ENCODE results near the gene INPP5D. TPM values are rescaled to one million over a fixed set of nuclear protein-coding genes. Genes with fewer than 3 reads are reported as not detected.
A peak's percentile ranks its signal among the peaks of the same experiment; 100 is the strongest.

Gene INPP5D
- total RNA-seq: 10 to 100 TPM in 2 of 4 donors, 1 to 10 TPM in 2; 6.5 to 18.7 (median 11.5) TPM

DNA sequence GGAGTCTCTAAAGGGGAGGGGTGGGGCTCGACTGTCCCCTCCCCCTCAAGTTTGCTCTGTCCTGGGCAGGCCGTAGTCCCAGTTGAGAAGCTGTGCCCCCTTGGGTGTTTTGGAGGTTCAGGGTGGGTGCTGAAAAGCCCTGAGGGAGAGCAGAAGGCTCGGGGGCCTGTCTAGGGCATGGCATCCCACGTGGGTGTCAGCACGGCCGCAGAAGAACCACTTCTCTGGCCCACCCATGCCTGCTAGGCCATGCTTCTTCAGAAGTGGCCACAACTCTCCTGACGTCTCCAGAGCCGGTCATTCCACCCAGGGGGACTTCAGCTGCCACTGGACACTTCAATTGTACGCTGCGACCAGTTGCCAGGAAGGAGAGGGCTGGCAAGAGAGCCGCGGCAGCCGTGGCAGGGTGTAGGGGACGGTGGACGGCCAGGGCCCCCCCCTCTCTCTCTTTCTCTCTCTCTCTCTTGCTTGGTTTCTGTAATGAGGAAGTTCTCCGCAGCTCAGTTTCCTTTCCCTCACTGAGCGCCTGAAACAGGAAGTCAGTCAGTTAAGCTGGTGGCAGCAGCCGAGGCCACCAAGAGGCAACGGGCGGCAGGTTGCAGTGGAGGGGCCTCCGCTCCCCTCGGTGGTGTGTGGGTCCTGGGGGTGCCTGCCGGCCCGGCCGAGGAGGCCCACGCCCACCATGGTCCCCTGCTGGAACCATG is at the start of gene INPP5D:
INPP5D (plus strand) TSS at position 546 of the 704 bp plus-strand sequence; CDS start at position 683, 137 bp downstream.
- peak; percentile 58 to 80 for DNase-seq (ENCODE audit: low spot score in 2 of 2)
- peak within 1 kb of the TSS; percentile 67 for H3K27ac ChIP-seq
- peak within 1 kb of the TSS; percentile 43 for H3K4me3 ChIP-seq
- no peaks in the 10 kb centered on the region for H3K9me3 ChIP-seq
- 89% methylated on average over 13 of the region's 26 CpGs for WGBS
- no peaks in the 10 kb centered on the region for H3K36me3 ChIP-seq
- H3K4me1 ChIP-seq: peaks cover 22% of the 10 kb centered on the region
- TF ChIP-seq, protein P1, sequence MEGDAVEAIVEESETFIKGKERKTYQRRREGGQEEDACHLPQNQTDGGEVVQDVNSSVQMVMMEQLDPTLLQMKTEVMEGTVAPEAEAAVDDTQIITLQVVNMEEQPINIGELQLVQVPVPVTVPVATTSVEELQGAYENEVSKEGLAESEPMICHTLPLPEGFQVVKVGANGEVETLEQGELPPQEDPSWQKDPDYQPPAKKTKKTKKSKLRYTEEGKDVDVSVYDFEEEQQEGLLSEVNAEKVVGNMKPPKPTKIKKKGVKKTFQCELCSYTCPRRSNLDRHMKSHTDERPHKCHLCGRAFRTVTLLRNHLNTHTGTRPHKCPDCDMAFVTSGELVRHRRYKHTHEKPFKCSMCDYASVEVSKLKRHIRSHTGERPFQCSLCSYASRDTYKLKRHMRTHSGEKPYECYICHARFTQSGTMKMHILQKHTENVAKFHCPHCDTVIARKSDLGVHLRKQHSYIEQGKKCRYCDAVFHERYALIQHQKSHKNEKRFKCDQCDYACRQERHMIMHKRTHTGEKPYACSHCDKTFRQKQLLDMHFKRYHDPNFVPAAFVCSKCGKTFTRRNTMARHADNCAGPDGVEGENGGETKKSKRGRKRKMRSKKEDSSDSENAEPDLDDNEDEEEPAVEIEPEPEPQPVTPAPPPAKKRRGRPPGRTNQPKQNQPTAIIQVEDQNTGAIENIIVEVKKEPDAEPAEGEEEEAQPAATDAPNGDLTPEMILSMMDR (IDR thresholded peaks at IDR 0.05): no peak
- TF ChIP-seq POLR2A (IDR thresholded peaks at IDR 0.05) (no peak), EP300 (IDR thresholded peaks at IDR 0.05) (no peak), POLR2AphosphoS5 (IDR thresholded peaks at IDR 0.05) (no peak)
- H3K27me3 ChIP-seq: no peaks in the 10 kb centered on the region

DNA sequence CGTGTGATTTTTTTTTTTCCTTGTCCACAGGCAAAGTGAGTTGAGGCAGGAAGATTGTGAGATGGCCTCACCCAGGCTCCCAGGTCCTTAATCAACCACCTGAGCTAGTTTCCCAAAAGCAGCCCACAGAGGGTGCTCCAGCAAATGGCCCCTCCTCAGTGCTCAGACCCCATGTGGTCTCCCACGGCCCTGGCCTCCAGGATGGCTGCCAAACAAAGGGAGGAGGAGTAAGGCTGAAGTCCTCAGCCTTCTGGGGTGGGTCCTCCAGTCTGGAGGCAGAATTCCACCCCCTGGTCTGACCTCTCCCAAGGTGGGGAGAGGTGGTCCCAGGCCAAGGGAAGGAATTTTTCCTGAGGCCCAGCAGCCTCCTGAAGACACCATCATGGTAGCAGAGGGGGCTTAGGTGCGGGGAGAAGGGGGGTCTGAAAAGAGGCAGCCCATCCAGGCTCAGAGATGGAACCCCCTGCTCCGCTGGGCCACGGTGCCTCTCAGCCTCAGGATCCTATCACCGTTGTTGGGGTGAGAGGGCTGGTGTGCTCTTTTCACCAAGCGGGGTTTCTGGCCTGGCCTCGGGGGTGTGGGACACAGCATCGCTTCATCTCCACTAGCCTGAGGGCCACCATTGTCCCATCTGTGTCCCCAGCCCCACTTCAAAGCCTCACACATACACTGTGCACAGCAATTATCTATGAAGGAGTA is 49.4 kb upstream of the INPP5D start:
- Histone ChIP-seq H3K27me3 (no peaks in the 10 kb centered on the region), H3K4me1 (no peaks in the 10 kb centered on the region), H3K27ac (no peak overlapping the region), H3K4me3 (no peak overlapping the region), H3K9me3 (no peaks in the 10 kb centered on the region), H3K36me3 (no peaks in the 10 kb centered on the region)
- 79% methylated on average over 2 of the region's 9 CpGs for WGBS
- no peak for TF ChIP-seq EP300 (IDR thresholded peaks at IDR 0.05)
- peak in 1 of 2 donors; percentile 63 for DNase-seq (ENCODE audit: low spot score in 2 of 2)

DNA sequence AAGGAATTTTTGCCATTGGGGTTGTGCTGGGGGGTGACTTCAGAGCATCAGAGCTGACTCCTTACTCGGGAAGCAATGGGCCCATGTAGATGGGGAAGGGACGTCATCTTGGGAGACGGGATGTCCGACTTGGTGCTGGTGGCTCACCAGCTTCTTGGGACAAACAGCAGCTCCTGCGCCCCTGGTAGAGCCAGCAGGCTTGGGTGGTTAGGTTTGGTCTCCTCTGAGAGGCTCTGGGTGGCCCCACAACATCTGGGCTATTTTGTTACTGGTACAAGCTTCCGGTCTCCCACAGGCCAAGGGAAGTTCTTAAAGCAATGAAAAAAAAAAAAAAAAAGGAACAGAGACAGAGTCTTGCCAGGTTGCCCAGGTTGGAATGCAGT is 48.9 kb upstream of the INPP5D start:
- 93% methylated on average over 6 of the region's 6 CpGs for WGBS

GRCh38 chr2:233011702-233012131 is 48.4 kb upstream of the INPP5D start:
- H3K27me3 ChIP-seq: no peaks in the 10 kb centered on the region
- DNase-seq (ENCODE audit: low spot score in 2 of 2): peak in 1 of 2 donors; percentile 37
- no peaks in the 10 kb centered on the region for H3K9me3 ChIP-seq
- TF ChIP-seq EP300 (IDR thresholded peaks at IDR 0.05): no peak
- TF ChIP-seq POLR2A (IDR thresholded peaks at IDR 0.05): no peak
- no peak for TF ChIP-seq POLR2AphosphoS5 (IDR thresholded peaks at IDR 0.05)
- TF ChIP-seq, protein P1 (IDR thresholded peaks at IDR 0.05): no peak
- no peak overlapping the region for H3K27ac ChIP-seq
- WGBS: 92% methylated on average over 1 of the region's 1 CpG
- H3K36me3 ChIP-seq: no peaks in the 10 kb centered on the region
- no peak overlapping the region for H3K4me3 ChIP-seq
- H3K4me1 ChIP-seq: no peaks in the 10 kb centered on the region

More for the DNA sequence above, 48.9 kb upstream of the INPP5D start:
- Histone ChIP-seq H3K36me3 (no peaks in the 10 kb centered on the region), H3K4me3 (no peak overlapping the region), H3K27me3 (no peaks in the 10 kb centered on the region), H3K9me3 (no peaks in the 10 kb centered on the region), H3K27ac (no peak overlapping the region), H3K4me1 (no peaks in the 10 kb centered on the region)
- DNase-seq (ENCODE audit: low spot score in 2 of 2): peak in 1 of 2 donors; percentile 48
- TF ChIP-seq, protein P1 (IDR thresholded peaks at IDR 0.05): no peak

- Histone ChIP-seq H3K36me3 (no peaks in the 10 kb centered on the region), H3K27ac (no peak overlapping the region), H3K27me3 (no peaks in the 10 kb centered on the region), H3K4me3 (no peak overlapping the region), H3K4me1 (no peaks in the 10 kb centered on the region), H3K9me3 (no peaks in the 10 kb centered on the region)
- TF ChIP-seq EP300 (IDR thresholded peaks at IDR 0.05) (no peak), POLR2AphosphoS5 (IDR thresholded peaks at IDR 0.05) (no peak), POLR2A (IDR thresholded peaks at IDR 0.05) (no peak)
- TF ChIP-seq, protein P1 (IDR thresholded peaks at IDR 0.05): no peak
- peak in 1 of 2 donors; percentile 60 for DNase-seq (ENCODE audit: low spot score in 2 of 2)
- 78% methylated on average over 12 of the region's 12 CpGs for WGBS
These were observed 47.7 kb upstream of the INPP5D start for GRCh38 chr2:233012301-233012971.

Measured in suprapubic skin (tissue), 4 donors.